ENCODE data around the gene TPK1.

TPK1 gene

DNA sequence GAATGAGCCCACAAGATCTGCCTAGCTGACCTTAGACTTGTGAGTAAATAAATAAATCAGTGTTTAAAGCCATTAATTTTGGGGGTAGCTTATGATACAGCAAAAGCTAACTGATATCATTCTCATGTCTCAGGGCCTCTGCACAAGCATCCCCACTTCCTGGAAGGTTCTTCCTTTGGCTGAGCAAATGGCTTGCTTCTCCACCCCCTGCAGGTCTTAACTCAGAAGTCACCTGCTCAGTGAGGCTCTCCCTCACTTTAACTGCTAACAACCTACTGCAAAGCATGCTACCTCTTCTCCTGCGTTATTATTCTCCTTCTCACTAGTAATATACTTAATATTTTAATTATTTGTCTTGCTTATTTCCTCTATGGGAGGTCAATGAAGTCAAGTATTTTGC is 167.3 kb downstream of the TPK1 start:
- no peak for DNase-seq (ENCODE audit: extremely low read depth, insufficient read length)
- Histone ChIP-seq H3K27me3 (replicated peaks; ENCODE audit: control insufficient read depth, insufficient read depth, low read length) (no peaks in the 10 kb centered on the region), H3K4me3 (replicated peaks; ENCODE audit: low read depth, low read length) (no peak overlapping the region), H3K36me3 (ENCODE audit: control insufficient read depth, insufficient read depth, low read length) (no peaks in the 10 kb centered on the region)
- no peak for TF ChIP-seq CTCF (IDR thresholded peaks at IDR 0.05; ENCODE audit: insufficient read depth, low read length, poor library complexity, severe bottlenecking)

DNA sequence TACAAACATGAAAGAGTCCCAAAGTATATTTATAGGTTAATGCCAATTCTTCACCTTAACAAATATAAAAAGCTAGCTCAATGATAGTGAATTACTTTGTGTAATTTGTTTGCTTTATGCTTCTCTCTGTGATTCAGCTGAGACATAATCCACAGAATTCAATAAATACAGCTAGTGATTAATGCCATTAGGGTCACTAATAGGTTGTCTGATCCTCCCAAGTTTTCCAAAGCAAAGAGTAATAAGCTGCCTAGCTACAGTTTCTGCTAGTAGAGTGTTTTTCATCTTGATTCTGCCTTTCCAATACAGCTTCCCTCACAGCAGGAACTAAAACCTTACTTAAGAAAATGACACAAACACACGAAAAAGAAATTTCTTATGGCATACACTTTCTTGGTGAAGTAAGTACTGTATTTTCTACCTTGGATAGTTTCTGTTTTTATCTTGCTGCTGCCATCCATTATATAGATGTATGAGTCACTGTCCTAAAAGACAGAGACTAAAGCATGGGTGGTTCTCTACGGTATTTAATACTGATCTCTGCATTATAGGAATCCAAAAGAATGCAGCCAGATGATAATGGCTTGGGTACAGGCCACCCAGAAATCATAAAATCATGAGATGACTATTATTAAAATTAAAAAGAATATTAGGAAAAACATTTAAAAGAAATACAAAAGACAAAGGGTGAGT is 170.0 kb downstream of the TPK1 start:
- H3K4me3 ChIP-seq (replicated peaks; ENCODE audit: low read depth, low read length) = no peak overlapping the region
- no peaks in the 10 kb centered on the region for H3K36me3 ChIP-seq (ENCODE audit: control insufficient read depth, insufficient read depth, low read length)
- H3K27me3 ChIP-seq (replicated peaks; ENCODE audit: control insufficient read depth, insufficient read depth, low read length) = no peaks in the 10 kb centered on the region
- no peak for DNase-seq (ENCODE audit: extremely low read depth, insufficient read length)
- TF ChIP-seq CTCF (IDR thresholded peaks at IDR 0.05; ENCODE audit: insufficient read depth, low read length, poor library complexity, severe bottlenecking) = no peak

DNA sequence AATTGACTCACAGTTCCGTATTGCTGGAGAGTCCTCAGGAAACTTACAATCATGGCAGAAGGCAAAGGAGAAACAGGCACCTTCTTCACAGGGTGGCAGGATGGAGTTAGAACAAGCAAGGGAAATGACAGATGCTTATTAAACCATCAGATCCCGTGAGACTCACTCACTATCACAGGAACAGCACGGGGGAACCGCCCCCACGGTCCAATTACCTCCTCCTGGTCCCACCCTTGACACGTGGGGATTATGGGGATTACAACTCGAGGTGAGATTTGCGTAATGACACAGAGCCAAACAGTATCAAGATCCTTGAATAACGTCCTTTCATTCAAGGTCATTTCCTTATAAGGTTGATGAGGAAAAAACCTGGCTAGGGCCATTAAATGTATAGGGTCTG is 176.6 kb downstream of the TPK1 start:
- Histone ChIP-seq H3K27me3 (replicated peaks; ENCODE audit: control insufficient read depth, insufficient read depth, low read length) (no peaks in the 10 kb centered on the region), H3K4me3 (replicated peaks; ENCODE audit: low read depth, low read length) (no peak overlapping the region), H3K36me3 (ENCODE audit: control insufficient read depth, insufficient read depth, low read length) (no peaks in the 10 kb centered on the region)
- no peak for TF ChIP-seq CTCF (IDR thresholded peaks at IDR 0.05; ENCODE audit: insufficient read depth, low read length, poor library complexity, severe bottlenecking)
- DNase-seq (ENCODE audit: extremely low read depth, insufficient read length) = no peak

DNA sequence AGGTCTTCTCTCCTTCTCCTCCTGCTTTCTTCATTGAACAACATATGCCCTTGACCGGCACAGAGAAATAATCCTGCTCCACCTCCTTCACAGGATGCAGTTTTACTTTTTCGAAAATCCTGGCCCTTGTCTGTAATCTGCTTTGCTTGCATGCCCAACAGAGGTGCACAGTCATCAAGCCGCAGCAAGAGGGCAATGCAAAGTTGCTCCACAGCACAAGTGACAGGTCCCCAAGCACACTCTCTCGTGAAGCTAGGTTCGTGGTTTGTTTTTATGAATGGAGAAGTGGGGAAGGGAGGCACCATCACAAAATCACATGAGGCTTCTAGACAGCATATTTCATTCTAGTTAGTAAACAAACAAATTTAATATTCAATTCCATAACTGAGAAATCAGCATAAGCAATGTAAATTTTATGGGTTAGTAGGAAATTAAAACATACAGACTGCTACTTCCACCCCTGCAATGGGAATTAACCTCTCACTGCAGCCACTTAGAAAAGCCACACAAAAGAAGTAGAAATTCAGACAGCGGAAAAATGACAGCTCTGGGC is 178.8 kb downstream of the TPK1 start:
- Histone ChIP-seq H3K4me3 (replicated peaks; ENCODE audit: low read depth, low read length) (no peak overlapping the region), H3K36me3 (ENCODE audit: control insufficient read depth, insufficient read depth, low read length) (no peaks in the 10 kb centered on the region), H3K27me3 (replicated peaks; ENCODE audit: control insufficient read depth, insufficient read depth, low read length) (no peaks in the 10 kb centered on the region)
- no peak for TF ChIP-seq CTCF (IDR thresholded peaks at IDR 0.05; ENCODE audit: insufficient read depth, low read length, poor library complexity, severe bottlenecking)
- no peak for DNase-seq (ENCODE audit: extremely low read depth, insufficient read length)

DNA sequence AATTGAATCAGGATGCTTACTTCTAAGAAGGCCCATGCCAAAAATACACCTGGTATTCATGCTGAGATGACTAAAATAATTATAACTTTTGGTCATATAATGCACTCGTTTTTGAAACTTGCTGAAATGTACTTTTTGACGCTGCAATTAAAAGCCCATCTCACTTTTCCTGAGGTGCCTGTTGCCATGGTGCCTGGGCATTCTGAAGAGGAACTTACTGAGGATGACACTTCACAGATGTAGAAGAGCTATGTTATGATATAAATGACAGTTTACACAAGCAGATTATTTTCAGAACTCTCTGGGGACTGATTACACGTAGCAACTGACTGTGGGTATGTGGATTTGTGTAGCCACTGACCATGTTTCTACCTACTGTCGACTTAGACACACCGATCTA is 182.4 kb downstream of the TPK1 start:
- no peaks in the 10 kb centered on the region for H3K36me3 ChIP-seq (ENCODE audit: control insufficient read depth, insufficient read depth, low read length)
- H3K4me3 ChIP-seq (replicated peaks; ENCODE audit: low read depth, low read length) = no peak overlapping the region
- no peak for DNase-seq (ENCODE audit: extremely low read depth, insufficient read length)
- TF ChIP-seq CTCF (IDR thresholded peaks at IDR 0.05; ENCODE audit: insufficient read depth, low read length, poor library complexity, severe bottlenecking) = no peak
- no peaks in the 10 kb centered on the region for H3K27me3 ChIP-seq (replicated peaks; ENCODE audit: control insufficient read depth, insufficient read depth, low read length)
